Activated CD8-positive, alpha-beta memory T cell treated with anti-CD3 and anti-CD28 coated beads, Interleukin-2, amount 50 U/mL, for 24 hours (primary cell): ENCODE data around the gene SMTN.
A peak's percentile ranks its signal among the peaks of the same experiment; 100 is the strongest.
"Not testable (repeated sequence)": the region's sequence is repeated elsewhere in the genome, so short reads cannot be mapped to it uniquely, and the experiment has no call there.

Experiments used
- DNase-seq: peaks from one replicate; pipeline ENCODE4 v3.0.0-alpha.2; 2020; ENCODE audit errors: extremely low read depth

Gene SMTN

GRCh38 chr22:31104869-31105268, 23.8 kb downstream of the SMTN start:
- DNase-seq, result no peak

- DNase-seq, result no peak
These were observed 24.3 kb downstream of the SMTN start for GRCh38 chr22:31105282-31105929.

GRCh38 chr22:31106001-31106571, 25.0 kb downstream of the SMTN start:
- no peak for DNase-seq

GRCh38 chr22:31106731-31107177, 25.6 kb downstream of the SMTN start:
- no peak for DNase-seq

GRCh38 chr22:31107178-31107893, 26.2 kb downstream of the SMTN start, which contains the start of gene SELENOM:
Gene SELENOM (minus strand): TSS chr22:31107568. CDS start chr22:31107505, 63 bp downstream.
- DNase-seq, result peak; percentile 63

- DNase-seq, result no peak
These were observed 26.7 kb downstream of the SMTN start for GRCh38 chr22:31107894-31108218.

- not testable (repeated sequence) for DNase-seq
These were observed 31.5 kb downstream of the SMTN start for GRCh38 chr22:31112547-31113091.

GRCh38 chr22:31118046-31118820, 37.1 kb downstream of the SMTN start:
- no peak for DNase-seq

GRCh38 chr22:31119026-31119717, 38.1 kb downstream of the SMTN start:
- DNase-seq, result no peak

- no peak for DNase-seq
These were observed 39.1 kb downstream of the SMTN start for GRCh38 chr22:31120230-31120629.

- no peak for DNase-seq
These were observed 39.5 kb downstream of the SMTN start for GRCh38 chr22:31120642-31121041.

- DNase-seq, result no peak
These were observed 40.3 kb downstream of the SMTN start for GRCh38 chr22:31121403-31121802.

- no peak for DNase-seq
These were observed 41.0 kb downstream of the SMTN start for GRCh38 chr22:31122196-31122531.

GRCh38 chr22:31122532-31123291, 41.6 kb downstream of the SMTN start, which contains the start of gene INPP5J:
Gene INPP5J (plus strand): TSS chr22:31122966. CDS start chr22:31123015, 49 bp downstream.
- no peak for DNase-seq

GRCh38 chr22:31123292-31123602, 42.1 kb downstream of the SMTN start:
- no peak for DNase-seq

GRCh38 chr22:31124290-31124689, 43.2 kb downstream of the SMTN start:
- DNase-seq, result no peak

- DNase-seq, result no peak
These were observed 43.8 kb downstream of the SMTN start for GRCh38 chr22:31124811-31125465.

- DNase-seq, result no peak
These were observed 44.5 kb downstream of the SMTN start for GRCh38 chr22:31125521-31126117.

- DNase-seq, result no peak
These were observed 45.2 kb downstream of the SMTN start for GRCh38 chr22:31126128-31126868.
